ENCODE data around the gene MIS12.

MIS12 gene

DNA sequence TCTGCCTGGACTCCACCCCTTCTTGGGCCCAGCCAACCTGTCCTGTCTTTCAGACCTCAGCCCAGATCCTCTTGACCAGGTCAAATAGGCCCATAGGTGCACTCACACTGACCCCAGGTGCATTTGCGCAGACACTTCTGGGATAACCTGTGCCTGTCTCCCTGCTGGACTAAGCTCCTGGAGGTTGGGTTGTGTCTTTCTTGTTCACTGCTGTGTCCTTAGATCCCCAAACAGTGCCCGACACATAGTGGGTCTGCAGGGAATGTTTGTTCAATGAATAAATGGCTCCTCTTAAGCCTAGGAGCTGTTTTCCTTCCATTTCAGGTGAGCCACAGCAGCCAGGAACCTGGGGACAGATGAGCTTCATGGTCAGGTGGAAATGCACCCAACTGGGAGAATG, 49.1 kb downstream of the MIS12 start:
- no peak for DNase-seq (ENCODE audit: low spot score)

GRCh38 chr17:5536866-5537650, 50.7 kb downstream of the MIS12 start:
- DNase-seq (ENCODE audit: low spot score) = no peak

DNA sequence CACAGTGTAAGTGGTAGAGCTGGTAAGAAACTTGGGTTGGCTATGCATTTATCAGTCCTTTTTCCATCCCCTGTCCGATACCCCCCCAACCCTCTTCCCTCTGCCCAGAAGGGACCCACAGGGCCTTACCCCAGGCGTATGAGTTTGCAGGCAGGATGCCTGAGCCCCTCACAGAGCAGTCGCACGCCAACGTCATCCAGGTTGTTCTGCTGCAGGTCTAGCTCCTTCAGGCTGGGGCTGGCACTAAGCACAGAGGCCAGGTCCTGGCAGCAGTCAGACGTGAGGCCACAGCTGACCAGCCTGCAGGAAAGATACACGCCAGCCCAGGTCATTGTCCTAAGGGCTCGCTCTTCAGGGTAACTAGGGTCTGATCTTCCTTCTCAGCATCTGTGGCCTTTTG, 52.9 kb downstream of the MIS12 start:
- no peak for DNase-seq (ENCODE audit: low spot score)

GRCh38 chr17:5540321-5540720, 54.0 kb downstream of the MIS12 start:
- DNase-seq (ENCODE audit: low spot score) = no peak
